GM12878 (cell line): ENCODE results near the gene KMT2B. TPM values are rescaled to one million over a fixed set of nuclear protein-coding genes. Genes with fewer than 3 reads are reported as not detected.

Experiments
- ATAC-seq: fragments of 200-7000 bp; cut with Tn5 transposase; 3 replicates; pipeline ENCODE4 v1.9.1; 2020; ENCODE audit warnings: mild to moderate bottlenecking, moderate library complexity
- BruUV-seq: library from RNA; stranded (reverse); fragments of 400-500 nt; replicated peaks from 2 replicates; lab custom pipeline; 2021; lab: Mats Ljungman, UMichigan
- CTCF ChIA-PET: fragments of 300-600 bp; sonication (Branson Sonifier 250); formaldehyde crosslinking; extraction: SDS; loops from one replicate; lab custom pipeline; 2021; ENCODE audit warnings: inconsistent platforms; lab: Yijun Ruan, JAX
- POLR2A ChIA-PET: fragments of 350-600 bp; formaldehyde crosslinking; extraction: SDS; loops from one replicate; lab custom pipeline; 2021; ENCODE audit warnings: inconsistent platforms; lab: Charles Lee
- RAD21 ChIA-PET: fragments of 300-600 bp; sonication (Branson Sonifier 250); formaldehyde crosslinking; loops from one replicate; lab custom pipeline; 2023; ENCODE audit warnings: antibody characterized with exemption; ENCODE audit not compliant: unreplicated experiment; lab: Charles Lee
- SMC1A ChIA-PET: fragments of 300-600 bp; sonication (Branson Sonifier 250); formaldehyde crosslinking; loops from one replicate; lab custom pipeline; 2023; ENCODE audit not compliant: unreplicated experiment, uncharacterized antibody; lab: Charles Lee
- DNase-seq: peaks from one replicate; pipeline ENCODE4 v3.0.0-alpha.2; 2011; ENCODE audit warnings: low read depth, low spot score
- FAIRE-seq: peaks from 3 replicates; lab custom pipeline; 2011; peaks lifted over from hg19 to GRCh38; lab: Jason Lieb, UNC
- H2AFZ ChIP-seq: 2 replicates; pipeline ENCODE4 v1.6.0; 2011; ENCODE audit warnings: low read depth, low read length, control low read depth; ENCODE audit not compliant: control insufficient read depth
- H3K27ac ChIP-seq: 2 replicates; pipeline ENCODE4 v1.5.1; 2011; ENCODE audit warnings: control low read depth; ENCODE audit not compliant: control insufficient read depth, insufficient read depth
- H3K27me3 ChIP-seq, 2 experiments: replicated peaks in 1 of 2; 2 replicates each; pipeline versions ENCODE4 v1.6.0 to v1.6.1; 2011; ENCODE audit warnings: low read length in 1 of 2; ENCODE audit not compliant: control insufficient read depth in 2 of 2, insufficient read depth in 2 of 2
- H3K36me3 ChIP-seq, 2 experiments: 2 replicates each; pipeline ENCODE4 v1.5.1; 2011; ENCODE audit warnings: low read length in 1 of 2; ENCODE audit not compliant: control insufficient read depth in 2 of 2, insufficient read depth in 2 of 2
- H3K4me1 ChIP-seq: 2 replicates; pipeline ENCODE4 v1.6.1; 2011; ENCODE audit warnings: mild to moderate bottlenecking, low read length, moderate library complexity, mixed read lengths; ENCODE audit not compliant: control insufficient read depth, insufficient read depth
- H3K4me2 ChIP-seq: 2 replicates; pipeline ENCODE4 v1.6.0; 2011; ENCODE audit warnings: control low read depth; ENCODE audit not compliant: control insufficient read depth, insufficient read depth
- H3K4me3 ChIP-seq: fragments of 200-600 bp; sonication (generic); 2 replicates; pipeline ENCODE4 v1.5.1; 2016
- H3K79me2 ChIP-seq: 2 replicates; pipeline ENCODE4 v1.6.0; 2011; ENCODE audit warnings: low read length; ENCODE audit not compliant: control insufficient read depth, insufficient read depth
- H3K9ac ChIP-seq: 2 replicates; pipeline ENCODE4 v1.8.0; 2011; ENCODE audit warnings: low read length, control low read depth, mixed read lengths; ENCODE audit not compliant: control insufficient read depth, insufficient read depth
- H3K9me3 ChIP-seq: replicated peaks from 3 replicates; pipeline ENCODE4 v1.5.1; 2011; ENCODE audit warnings: mild to moderate bottlenecking, low read length; ENCODE audit not compliant: control insufficient read depth, insufficient read depth
- H4K20me1 ChIP-seq: 2 replicates; pipeline ENCODE4 v1.6.0; 2011; ENCODE audit not compliant: control insufficient read depth, insufficient read depth
- BCL11A ChIP-seq: IDR thresholded peaks from 2 replicates; pipeline ENCODE4 v1.6.1; 2011; ENCODE audit warnings: low read depth, low read length
- FOXM1 ChIP-seq: IDR thresholded peaks from 2 replicates; pipeline ENCODE4 v1.6.1; 2012; ENCODE audit warnings: low read depth, mild to moderate bottlenecking, inconsistent platforms, low read length, moderate library complexity
- POLR2AphosphoS5 ChIP-seq: IDR thresholded peaks from 2 replicates; pipeline ENCODE4 v1.6.1; 2011; ENCODE audit warnings: mild to moderate bottlenecking, low read length, inconsistent platforms
- POU2F2 ChIP-seq: IDR thresholded peaks from 3 replicates; pipeline ENCODE4 v1.6.1; 2011; ENCODE audit warnings: low read depth, mild to moderate bottlenecking, low read length, borderline replicate concordance
- RAD21 ChIP-seq: IDR thresholded peaks from 2 replicates; pipeline ENCODE4 v1.6.1; 2011; ENCODE audit warnings: mild to moderate bottlenecking, low read depth, low read length, moderate library complexity; ENCODE audit not compliant: insufficient read depth
- RUNX3 ChIP-seq: IDR thresholded peaks from 2 replicates; pipeline ENCODE4 v1.6.1; 2012; ENCODE audit warnings: low read length, inconsistent platforms
- SIN3A ChIP-seq: IDR thresholded peaks from 2 replicates; pipeline ENCODE4 v1.6.1; 2012; ENCODE audit warnings: low read depth, low read length, improper control_type of control experiment
- SMAD1 ChIP-seq: fragments of 450-650 bp; IDR thresholded peaks from 2 replicates; pipeline ENCODE4 v1.6.1; 2018; ENCODE audit warnings: mild to moderate bottlenecking, low read depth; ENCODE audit not compliant: partially characterized antibody
- SRF ChIP-seq, 2 experiments: IDR thresholded peaks; 2 replicates each; pipeline ENCODE4 v1.6.1; 2011; ENCODE audit warnings: low read depth in 2 of 2, low read length in 2 of 2, mild to moderate bottlenecking in 1 of 2, moderate library complexity in 1 of 2
- TCF3 ChIP-seq: IDR thresholded peaks from 2 replicates; pipeline ENCODE4 v1.6.1; 2012; ENCODE audit warnings: low read depth, mild to moderate bottlenecking, low read length, borderline replicate concordance; ENCODE audit not compliant: insufficient read depth
- WRNIP1 ChIP-seq: IDR thresholded peaks from 2 replicates; pipeline ENCODE4 v1.6.1; 2011; ENCODE audit warnings: low read depth, low read length, improper control_type of control experiment, borderline replicate concordance
- ZBED1 ChIP-seq: IDR thresholded peaks from 2 replicates; pipeline ENCODE4 v1.6.1; 2016; ENCODE audit warnings: borderline replicate concordance
- ZNF274 ChIP-seq: IDR thresholded peaks from one replicate; pipeline ENCODE4 v1.8.0; 2011; ENCODE audit not compliant: insufficient read length, insufficient read depth
- WGBS: methylation state at CpG from one replicate; pipeline ENCODE4 v1.1.6; 2016; ENCODE audit warnings: low lambda C conversion rate; ENCODE audit not compliant: insufficient replicate concordance, insufficient coverage; ENCODE audit errors: missing lambda C conversion rate; 5-methylcytosine and 5-hydroxymethylcytosine counted together
- in situ Hi-C: fragments of 300-500 bp; cut with MboI; formaldehyde crosslinking; loops from 9 replicates; pipeline ENCODE4 v1.14.3; 2018; ENCODE audit warnings: mixed read lengths
- intact Hi-C: fragments of 100-400 bp; cut with micrococcal nuclease; formaldehyde crosslinking; loops from one replicate; pipeline ENCODE4 v1.14.2; 2022; ENCODE audit not compliant: unreplicated experiment
- polyA plus RNA-seq, 11 experiments: library from polyadenylated mRNA; depleted of rRNA in 4 of 11; unstranded in 6 of 11; stranded (reverse) in 5 of 11; fragments of >200 nt; fragmentation: Nextera tagmentation in 4 of 11; fragmentation: Illumina TruSeq in 1 of 11; extraction: Ambion mirVana in 4 of 11; extraction: Trizol in 1 of 11; gene quantifications; 1 replicate in 1 of 11; 2 replicates in 10 of 11; pipeline versions ENCODE4 v1.2.1 to v1.2.3, GENCODE V29; 2011 to 2016; ENCODE audit warnings: inconsistent platforms in 2 of 11, missing spikeins in 2 of 11, low read depth in 1 of 11
- total RNA-seq, 4 experiments: library from RNA; depleted of rRNA in 3 of 4; stranded (reverse); fragments of >200 nt in 3 of 4; fragmentation: Illumina TruSeq in 1 of 4; extraction: Trizol in 1 of 4; gene quantifications; 2 replicates each; pipeline versions ENCODE4 v1.2.1 to v1.2.3, GENCODE V29; 2013 to 2021
- TF ChIP-seq, protein P1 (sequence below): IDR thresholded peaks from 2 replicates; pipeline ENCODE4 v1.6.1; 2012; ENCODE audit warnings: low read length, inconsistent platforms
- TF ChIP-seq, protein P2 (sequence below): fragments of 450-650 bp; IDR thresholded peaks from 2 replicates; pipeline ENCODE4 v1.6.1; 2018; ENCODE audit warnings: borderline replicate concordance, mild to moderate bottlenecking; ENCODE audit not compliant: partially characterized antibody
- TF ChIP-seq, protein P3 (sequence below): fragments of 150-350 bp; IDR thresholded peaks from 2 replicates; pipeline ENCODE4 v1.6.1; 2016; ENCODE audit warnings: low read depth, low read length
- TF ChIP-seq, protein P4 (sequence below): IDR thresholded peaks from 2 replicates; pipeline ENCODE4 v1.6.1; 2011; ENCODE audit warnings: low read depth, mild to moderate bottlenecking, low read length, moderate library complexity, borderline replicate concordance; ENCODE audit errors: extremely low read depth

Gene KMT2B
- total and polyA plus RNA-seq, 10 of the 15 experiments (the other 5 are each of a cell fraction or from before 2014, with no cell fraction given) = 0.71 to 35.6 (median 6.0) TPM

DNA sequence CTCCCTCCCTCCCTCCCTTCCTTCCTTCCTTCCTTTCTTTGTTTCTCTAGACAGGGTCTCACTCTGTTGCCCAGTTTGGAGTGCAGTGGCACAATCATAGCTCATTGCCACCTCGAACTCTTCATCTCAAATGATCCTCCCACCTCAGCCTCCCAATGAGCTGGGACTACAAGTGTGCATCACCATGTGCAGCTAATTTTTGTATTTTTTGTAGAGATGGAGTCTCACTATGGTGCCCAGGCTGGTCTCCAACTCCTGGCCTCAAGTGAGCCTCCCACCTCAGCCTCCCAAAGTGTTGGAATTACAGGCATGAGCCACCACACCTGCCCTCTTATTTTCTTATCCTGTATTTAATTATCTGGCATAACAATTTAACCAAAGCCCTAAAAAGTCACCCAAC lies 47.1 kb upstream of the KMT2B start (continued):
- TF ChIP-seq SIN3A (no peak), POU2F2 (no peak)
- TF ChIP-seq, protein P1, sequence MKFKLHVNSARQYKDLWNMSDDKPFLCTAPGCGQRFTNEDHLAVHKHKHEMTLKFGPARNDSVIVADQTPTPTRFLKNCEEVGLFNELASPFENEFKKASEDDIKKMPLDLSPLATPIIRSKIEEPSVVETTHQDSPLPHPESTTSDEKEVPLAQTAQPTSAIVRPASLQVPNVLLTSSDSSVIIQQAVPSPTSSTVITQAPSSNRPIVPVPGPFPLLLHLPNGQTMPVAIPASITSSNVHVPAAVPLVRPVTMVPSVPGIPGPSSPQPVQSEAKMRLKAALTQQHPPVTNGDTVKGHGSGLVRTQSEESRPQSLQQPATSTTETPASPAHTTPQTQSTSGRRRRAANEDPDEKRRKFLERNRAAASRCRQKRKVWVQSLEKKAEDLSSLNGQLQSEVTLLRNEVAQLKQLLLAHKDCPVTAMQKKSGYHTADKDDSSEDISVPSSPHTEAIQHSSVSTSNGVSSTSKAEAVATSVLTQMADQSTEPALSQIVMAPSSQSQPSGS = no peak

DNA sequence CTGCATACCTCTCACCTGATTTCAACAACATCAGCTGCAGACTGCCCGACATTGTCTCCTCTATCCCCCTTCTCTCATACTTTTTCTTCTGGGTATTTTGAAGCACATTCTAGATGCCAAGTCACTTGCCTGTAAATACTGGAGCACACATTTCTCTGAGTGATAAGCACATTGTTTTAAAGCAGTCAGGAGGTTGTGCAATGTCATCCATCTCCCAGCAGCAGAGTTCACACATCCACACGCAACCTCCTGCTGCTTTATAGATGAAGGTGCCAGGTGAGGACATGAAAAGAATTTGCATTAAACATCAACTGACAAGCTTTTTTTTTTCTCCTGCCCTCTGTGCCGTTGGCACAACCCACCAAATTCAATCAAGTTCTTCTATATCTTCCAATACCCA lies 46.0 kb upstream of the KMT2B start:
- no peaks in the 10 kb centered on the region for H4K20me1 ChIP-seq
- H3K4me3 ChIP-seq = no peak overlapping the region
- WGBS = 34% methylated on average over 3 of the region's 3 CpGs
- intact Hi-C loops (no loop called here), in situ Hi-C loops (no loop called here)
- H3K9ac ChIP-seq = no peak overlapping the region
- peaks cover 4% of the 10 kb centered on the region for H3K4me1 ChIP-seq
- H2AFZ ChIP-seq = no peak overlapping the region
- no peaks in the 10 kb centered on the region for H3K9me3 ChIP-seq
- ChIA-PET CTCF (no interaction called here), POLR2A (no interaction called here), SMC1A (no interaction called here), RAD21 (no interaction called here)
- H3K79me2 ChIP-seq = no peaks in the 10 kb centered on the region
- FAIRE-seq = no peak
- DNase-seq = no peak
- no peak overlapping the region for H3K4me2 ChIP-seq
- H3K27me3 ChIP-seq = no peaks in the 10 kb centered on the region
- BruUV-seq = no TSS peak
- ATAC-seq = no peak
- no peaks in the 10 kb centered on the region for H3K36me3 ChIP-seq
- H3K27ac ChIP-seq = no peak overlapping the region
- no peak for TF ChIP-seq RUNX3
- TF ChIP-seq RAD21 = no peak
- no peak for TF ChIP-seq WRNIP1
- TF ChIP-seq BCL11A = no peak
- TF ChIP-seq, protein P2, sequence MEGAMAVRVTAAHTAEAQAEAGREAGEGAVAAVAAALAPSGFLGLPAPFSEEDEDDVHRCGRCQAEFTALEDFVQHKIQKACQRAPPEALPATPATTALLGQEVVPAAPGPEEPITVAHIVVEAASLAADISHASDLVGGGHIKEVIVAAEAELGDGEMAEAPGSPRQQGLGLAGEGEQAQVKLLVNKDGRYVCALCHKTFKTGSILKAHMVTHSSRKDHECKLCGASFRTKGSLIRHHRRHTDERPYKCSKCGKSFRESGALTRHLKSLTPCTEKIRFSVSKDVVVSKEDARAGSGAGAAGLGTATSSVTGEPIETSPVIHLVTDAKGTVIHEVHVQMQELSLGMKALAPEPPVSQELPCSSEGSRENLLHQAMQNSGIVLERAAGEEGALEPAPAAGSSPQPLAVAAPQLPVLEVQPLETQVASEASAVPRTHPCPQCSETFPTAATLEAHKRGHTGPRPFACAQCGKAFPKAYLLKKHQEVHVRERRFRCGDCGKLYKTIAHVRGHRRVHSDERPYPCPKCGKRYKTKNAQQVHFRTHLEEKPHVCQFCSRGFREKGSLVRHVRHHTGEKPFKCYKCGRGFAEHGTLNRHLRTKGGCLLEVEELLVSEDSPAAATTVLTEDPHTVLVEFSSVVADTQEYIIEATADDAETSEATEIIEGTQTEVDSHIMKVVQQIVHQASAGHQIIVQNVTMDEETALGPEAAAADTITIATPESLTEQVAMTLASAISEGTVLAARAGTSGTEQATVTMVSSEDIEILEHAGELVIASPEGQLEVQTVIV = no peak
- TF ChIP-seq ZNF274 = no peak
- no peak for TF ChIP-seq FOXM1
- no peak for TF ChIP-seq TCF3
- no peak for TF ChIP-seq ZBED1
- TF ChIP-seq SRF (IDR thresholded peaks at IDR 0.05; ENCODE audit: low read depth in 2 of 2, low read length in 2 of 2) = no peak
- TF ChIP-seq SMAD1 = no peak
- TF ChIP-seq, protein P3, sequence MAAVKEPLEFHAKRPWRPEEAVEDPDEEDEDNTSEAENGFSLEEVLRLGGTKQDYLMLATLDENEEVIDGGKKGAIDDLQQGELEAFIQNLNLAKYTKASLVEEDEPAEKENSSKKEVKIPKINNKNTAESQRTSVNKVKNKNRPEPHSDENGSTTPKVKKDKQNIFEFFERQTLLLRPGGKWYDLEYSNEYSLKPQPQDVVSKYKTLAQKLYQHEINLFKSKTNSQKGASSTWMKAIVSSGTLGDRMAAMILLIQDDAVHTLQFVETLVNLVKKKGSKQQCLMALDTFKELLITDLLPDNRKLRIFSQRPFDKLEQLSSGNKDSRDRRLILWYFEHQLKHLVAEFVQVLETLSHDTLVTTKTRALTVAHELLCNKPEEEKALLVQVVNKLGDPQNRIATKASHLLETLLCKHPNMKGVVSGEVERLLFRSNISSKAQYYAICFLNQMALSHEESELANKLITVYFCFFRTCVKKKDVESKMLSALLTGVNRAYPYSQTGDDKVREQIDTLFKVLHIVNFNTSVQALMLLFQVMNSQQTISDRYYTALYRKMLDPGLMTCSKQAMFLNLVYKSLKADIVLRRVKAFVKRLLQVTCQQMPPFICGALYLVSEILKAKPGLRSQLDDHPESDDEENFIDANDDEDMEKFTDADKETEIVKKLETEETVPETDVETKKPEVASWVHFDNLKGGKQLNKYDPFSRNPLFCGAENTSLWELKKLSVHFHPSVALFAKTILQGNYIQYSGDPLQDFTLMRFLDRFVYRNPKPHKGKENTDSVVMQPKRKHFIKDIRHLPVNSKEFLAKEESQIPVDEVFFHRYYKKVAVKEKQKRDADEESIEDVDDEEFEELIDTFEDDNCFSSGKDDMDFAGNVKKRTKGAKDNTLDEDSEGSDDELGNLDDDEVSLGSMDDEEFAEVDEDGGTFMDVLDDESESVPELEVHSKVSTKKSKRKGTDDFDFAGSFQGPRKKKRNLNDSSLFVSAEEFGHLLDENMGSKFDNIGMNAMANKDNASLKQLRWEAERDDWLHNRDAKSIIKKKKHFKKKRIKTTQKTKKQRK = no peak
- no peak for TF ChIP-seq POLR2AphosphoS5
- TF ChIP-seq, protein P4, sequence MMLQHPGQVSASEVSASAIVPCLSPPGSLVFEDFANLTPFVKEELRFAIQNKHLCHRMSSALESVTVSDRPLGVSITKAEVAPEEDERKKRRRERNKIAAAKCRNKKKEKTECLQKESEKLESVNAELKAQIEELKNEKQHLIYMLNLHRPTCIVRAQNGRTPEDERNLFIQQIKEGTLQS = no peak
